Measurements from ENCODE around the gene PPP2R5B.

The PPP2R5B gene

DNA sequence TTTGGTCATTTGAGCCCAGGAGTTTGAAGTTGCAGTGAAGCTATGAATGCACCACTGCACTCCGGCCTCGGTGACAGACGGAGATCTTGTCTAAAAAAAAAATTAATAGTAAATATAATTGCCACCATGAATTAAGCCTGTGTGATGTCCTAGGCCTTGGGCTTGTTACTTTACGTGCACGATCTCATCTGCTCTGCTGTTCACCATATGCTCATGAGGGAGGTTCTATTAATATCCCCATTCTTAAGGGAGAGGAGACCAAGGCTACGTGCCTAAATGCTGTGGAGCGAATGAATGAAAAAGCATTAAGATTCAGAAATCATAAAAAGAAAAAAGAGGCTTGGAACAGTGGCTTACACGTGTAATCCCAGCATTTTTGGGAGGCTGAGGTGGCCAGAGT is 4.9 kb upstream of the PPP2R5B start:
- TF ChIP-seq, protein P1, sequence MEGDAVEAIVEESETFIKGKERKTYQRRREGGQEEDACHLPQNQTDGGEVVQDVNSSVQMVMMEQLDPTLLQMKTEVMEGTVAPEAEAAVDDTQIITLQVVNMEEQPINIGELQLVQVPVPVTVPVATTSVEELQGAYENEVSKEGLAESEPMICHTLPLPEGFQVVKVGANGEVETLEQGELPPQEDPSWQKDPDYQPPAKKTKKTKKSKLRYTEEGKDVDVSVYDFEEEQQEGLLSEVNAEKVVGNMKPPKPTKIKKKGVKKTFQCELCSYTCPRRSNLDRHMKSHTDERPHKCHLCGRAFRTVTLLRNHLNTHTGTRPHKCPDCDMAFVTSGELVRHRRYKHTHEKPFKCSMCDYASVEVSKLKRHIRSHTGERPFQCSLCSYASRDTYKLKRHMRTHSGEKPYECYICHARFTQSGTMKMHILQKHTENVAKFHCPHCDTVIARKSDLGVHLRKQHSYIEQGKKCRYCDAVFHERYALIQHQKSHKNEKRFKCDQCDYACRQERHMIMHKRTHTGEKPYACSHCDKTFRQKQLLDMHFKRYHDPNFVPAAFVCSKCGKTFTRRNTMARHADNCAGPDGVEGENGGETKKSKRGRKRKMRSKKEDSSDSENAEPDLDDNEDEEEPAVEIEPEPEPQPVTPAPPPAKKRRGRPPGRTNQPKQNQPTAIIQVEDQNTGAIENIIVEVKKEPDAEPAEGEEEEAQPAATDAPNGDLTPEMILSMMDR (IDR thresholded peaks at IDR 0.05; ENCODE audit: insufficient read depth, low read depth, low read length, missing control alignments): no peak
- H3K4me3 ChIP-seq (ENCODE audit: low read length): no peak overlapping the region
- DNase-seq (ENCODE audit: low read depth): no peak

DNA sequence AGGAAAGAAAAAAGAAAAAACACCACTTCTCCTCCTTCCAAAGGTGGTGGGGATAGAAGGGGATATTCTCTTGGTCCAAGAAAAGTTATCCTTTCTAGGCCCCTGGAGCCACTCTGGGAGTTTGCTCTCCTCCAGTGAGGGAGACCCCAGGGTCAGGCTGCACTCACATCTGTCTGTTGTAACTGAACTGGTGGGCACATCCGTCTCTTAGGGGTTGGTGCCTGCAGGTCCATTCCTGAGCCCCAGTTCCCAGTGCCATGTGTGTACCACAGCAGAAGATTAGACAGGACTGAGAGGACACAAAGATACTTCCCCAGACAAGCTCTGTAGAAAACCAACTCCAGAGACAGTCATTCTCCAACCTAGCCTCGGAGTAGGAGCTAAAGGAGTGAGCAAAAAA is 4.4 kb upstream of the PPP2R5B start:
- no peak for DNase-seq (ENCODE audit: low read depth)
- no peak overlapping the region for H3K4me3 ChIP-seq (ENCODE audit: low read length)
- TF ChIP-seq, protein P1 (IDR thresholded peaks at IDR 0.05; ENCODE audit: insufficient read depth, low read depth, low read length, missing control alignments): no peak

DNA sequence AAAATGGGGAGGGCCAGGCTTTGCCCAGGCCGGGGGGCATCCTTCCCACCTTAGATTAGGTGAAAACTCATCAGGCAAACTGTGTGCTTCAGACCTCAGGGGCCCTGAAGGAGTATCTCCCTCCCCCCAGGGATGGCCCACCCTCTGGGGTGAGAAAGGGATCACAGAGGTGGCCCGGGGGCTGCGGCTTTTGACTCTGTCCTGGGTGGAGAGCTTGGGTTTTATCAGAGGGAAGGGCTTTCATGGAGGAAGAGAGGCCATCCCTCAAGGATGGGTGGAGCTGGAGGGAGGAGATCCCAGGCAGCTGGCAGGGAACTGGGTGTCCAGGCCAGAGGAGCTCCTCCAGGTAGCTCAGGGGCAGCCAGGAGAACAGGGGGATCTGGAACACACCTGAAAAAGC is 3.1 kb upstream of the PPP2R5B start:
- TF ChIP-seq, protein P1 (IDR thresholded peaks at IDR 0.05; ENCODE audit: insufficient read depth, low read depth, low read length, missing control alignments): no peak
- no peak overlapping the region for H3K4me3 ChIP-seq (ENCODE audit: low read length)
- DNase-seq (ENCODE audit: low read depth): no peak

DNA sequence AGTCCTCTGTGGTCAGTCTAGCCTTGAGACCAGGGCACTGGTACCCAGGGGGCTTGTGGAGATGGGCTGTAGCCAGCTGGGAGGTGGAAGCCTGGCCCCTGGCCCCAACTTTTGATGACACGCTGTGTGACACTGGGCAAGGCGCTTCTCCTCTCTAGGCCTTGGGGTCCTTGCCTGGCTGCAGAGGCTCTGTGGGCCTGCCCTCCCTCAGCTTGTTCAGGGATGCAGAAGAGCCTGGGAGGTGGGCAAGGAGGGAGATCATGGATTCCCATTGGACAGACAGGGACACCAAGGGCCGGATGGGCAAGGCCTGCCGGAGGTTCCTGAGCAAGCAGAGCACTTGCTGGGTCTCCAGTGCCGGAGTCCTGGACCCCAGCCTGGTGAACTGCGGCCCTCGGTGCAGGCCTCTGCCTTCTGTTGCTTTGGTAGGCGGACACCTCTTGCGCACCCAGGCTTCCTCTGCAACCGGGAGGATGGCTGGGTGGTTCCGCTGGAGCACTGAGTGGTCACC is 1.3 kb upstream of the PPP2R5B start:
- H3K4me3 ChIP-seq (ENCODE audit: low read length): no peak overlapping the region
- TF ChIP-seq, protein P1 (IDR thresholded peaks at IDR 0.05; ENCODE audit: insufficient read depth, low read depth, low read length, missing control alignments): no peak
- DNase-seq (ENCODE audit: low read depth): no peak

DNA sequence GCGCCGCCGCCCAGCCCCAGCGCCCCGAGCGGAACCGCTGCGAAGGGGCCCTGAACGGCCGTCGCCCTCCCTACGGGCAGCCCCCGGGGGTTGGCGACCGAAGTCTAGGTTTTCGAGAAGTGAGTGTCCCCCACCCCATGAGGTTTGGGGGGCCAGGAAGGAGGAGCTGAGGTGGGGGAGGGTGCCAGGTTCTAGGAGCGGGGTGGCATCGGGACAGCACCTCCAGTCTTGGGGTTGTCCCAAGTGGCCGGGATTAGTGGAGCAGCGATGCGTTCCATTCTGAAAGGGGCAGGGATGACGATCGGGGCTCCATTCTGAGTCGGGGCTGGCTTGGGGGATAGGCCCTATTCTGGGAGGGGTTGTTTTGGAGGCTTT is 408 bp downstream of the PPP2R5B start:
- peak overlapping the region; percentile 79 for H3K4me3 ChIP-seq (ENCODE audit: low read length)
- TF ChIP-seq, protein P1 (IDR thresholded peaks at IDR 0.05; ENCODE audit: insufficient read depth, low read depth, low read length, missing control alignments): no peak
- peak; percentile 10 for DNase-seq (ENCODE audit: low read depth)

DNA sequence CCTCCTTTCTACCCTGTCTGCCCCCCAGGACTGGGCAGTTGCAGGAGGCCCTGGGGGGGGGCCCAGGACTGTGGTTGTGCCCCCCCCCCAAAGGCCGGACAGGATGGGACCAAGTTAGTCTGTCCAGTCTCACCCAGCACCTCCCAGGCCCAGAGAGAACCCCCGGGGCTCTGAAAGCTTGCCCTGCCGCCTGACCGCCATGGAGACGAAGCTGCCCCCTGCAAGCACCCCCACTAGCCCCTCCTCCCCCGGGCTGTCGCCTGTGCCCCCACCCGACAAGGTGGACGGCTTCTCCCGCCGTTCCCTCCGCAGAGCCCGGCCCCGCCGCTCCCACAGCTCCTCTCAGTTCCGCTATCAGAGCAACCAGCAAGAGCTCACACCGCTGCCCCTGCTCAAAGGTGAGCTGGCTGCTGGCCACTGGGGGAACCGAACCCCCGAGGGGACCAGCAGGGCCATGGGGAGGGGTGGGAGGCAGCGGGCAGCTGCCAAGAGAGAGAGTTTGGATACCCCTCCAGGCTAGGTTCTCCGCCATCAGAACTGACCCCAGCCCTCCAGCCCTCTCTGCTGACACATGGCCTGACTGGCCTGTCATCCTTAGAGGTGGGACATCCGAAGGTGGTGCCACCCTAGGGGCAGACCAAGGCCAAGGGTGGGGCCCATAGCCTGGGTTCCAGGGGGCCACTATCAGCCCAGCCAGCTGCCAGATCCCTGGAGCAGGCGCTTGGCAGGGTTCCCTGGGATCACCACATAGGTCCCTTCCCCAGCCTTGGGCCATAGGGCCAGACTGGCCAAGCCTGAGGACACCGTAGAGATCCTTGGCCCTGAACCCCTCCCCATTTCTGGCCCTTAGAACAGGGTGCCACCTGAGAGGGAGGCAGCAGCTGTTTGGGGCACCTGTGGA is 1.3 kb downstream of the PPP2R5B start:
- peak overlapping the region; percentile 79 for H3K4me3 ChIP-seq (ENCODE audit: low read length)
- DNase-seq (ENCODE audit: low read depth): no peak
- TF ChIP-seq, protein P1 (IDR thresholded peaks at IDR 0.05; ENCODE audit: insufficient read depth, low read depth, low read length, missing control alignments): no peak

Data from epithelial cell of esophagus (primary cell).